A375 (cell line): Measurements from ENCODE around the gene SMYD4. TPM values are rescaled to one million over a fixed set of nuclear protein-coding genes. Genes with fewer than 3 reads are reported as not detected.

Experiments
- total RNA-seq: library from RNA; depleted of rRNA; stranded (reverse); fragments of >200 nt; shearing (Covaris generic); gene quantifications from 2 replicates; pipeline ENCODE4 v1.2.3, GENCODE V29; 2014; rRNA removed

SMYD4 gene
- total RNA-seq = 7.5 and 9.4 TPM in 2 replicates

GRCh38 chr17:1829592-1830257, at the start of gene SMYD4, which contains the start of gene RPA1:
Gene SMYD4, minus strand, starts transcription at chr17:1829902. Its CDS starts 1,908 bp downstream, at chr17:1827994.
Gene RPA1, plus strand, starts transcription at chr17:1830005. Its CDS starts 89 bp downstream, at chr17:1830094.

GRCh38 chr17:1742371-1743087, 87.2 kb downstream of the SMYD4 start, which contains the start of gene SERPINF2:
Gene SERPINF2, plus strand, starts transcription at chr17:1742871. Its CDS starts 2,125 bp downstream, at chr17:1744996.

Other genes with a start within 250 kb of the SMYD4 start
- 0.77 and 1.4 TPM in 2 replicates for gene SLC43A2, start 201.1 kb downstream of the SMYD4 start, total RNA-seq
- 0.19 and 0.41 TPM in 2 replicates for gene SCARF1, start 184.2 kb downstream of the SMYD4 start, total RNA-seq
- gene RILP, start 180.0 kb downstream of the SMYD4 start, total RNA-seq = 13.8 and 17.3 TPM in 2 replicates
- 113 and 118 TPM in 2 replicates for gene PRPF8, start 145.0 kb downstream of the SMYD4 start, total RNA-seq
- 2.9 and 3.1 TPM in 2 replicates for gene TLCD2, start 119.5 kb downstream of the SMYD4 start, total RNA-seq
- gene WDR81, start 105.2 kb downstream of the SMYD4 start, total RNA-seq = 18.7 and 26.5 TPM in 2 replicates
- gene SERPINF2, start 87.0 kb downstream of the SMYD4 start, total RNA-seq = 0.49 and 0.98 TPM in 2 replicates
- gene SERPINF1, start 67.8 kb downstream of the SMYD4 start, total RNA-seq = 17.8 and 18.0 TPM in 2 replicates
- 50.5 and 58.8 TPM in 2 replicates for gene RPA1, start 103 bp upstream of the SMYD4 start, total RNA-seq
- 0.03 TPM in 1 of 2 replicates, not detected in the other for gene RTN4RL1, start 195.4 kb upstream of the SMYD4 start, total RNA-seq
- gene DPH1, start 200.3 kb upstream of the SMYD4 start, total RNA-seq = 43.0 and 57.4 TPM in 2 replicates
- 83.3 and 87.2 TPM in 2 replicates for gene OVCA2, start 212.1 kb upstream of the SMYD4 start, total RNA-seq
- gene HIC1, start 225.2 kb upstream of the SMYD4 start, total RNA-seq = 0.05 and 0.60 TPM in 2 replicates